GM12891 (cell line): Measurements from ENCODE around the gene SLC35F6.

ENCODE experiments used
- PAX5 ChIP-seq: IDR thresholded peaks from 2 replicates; pipeline ENCODE4 v1.6.1; 2011; ENCODE audit warnings: low read length, moderate library complexity, mild to moderate bottlenecking; ENCODE audit not compliant: insufficient read depth, severe bottlenecking
- POLR2A ChIP-seq: IDR thresholded peaks from 2 replicates; pipeline ENCODE4 v1.6.1; 2011; ENCODE audit warnings: low read depth, low read length, control low read depth
- POLR2AphosphoS5 ChIP-seq: IDR thresholded peaks from 2 replicates; pipeline ENCODE4 v1.6.1; 2011; ENCODE audit warnings: low read depth, low read length, control low read depth
- SPI1 ChIP-seq: IDR thresholded peaks from 2 replicates; pipeline ENCODE4 v1.6.1; 2011; ENCODE audit warnings: low read depth, low read length, control low read depth
- TAF1 ChIP-seq: IDR thresholded peaks from 2 replicates; pipeline ENCODE4 v1.6.1; 2011; ENCODE audit warnings: low read depth, low read length, control low read depth

DNA sequence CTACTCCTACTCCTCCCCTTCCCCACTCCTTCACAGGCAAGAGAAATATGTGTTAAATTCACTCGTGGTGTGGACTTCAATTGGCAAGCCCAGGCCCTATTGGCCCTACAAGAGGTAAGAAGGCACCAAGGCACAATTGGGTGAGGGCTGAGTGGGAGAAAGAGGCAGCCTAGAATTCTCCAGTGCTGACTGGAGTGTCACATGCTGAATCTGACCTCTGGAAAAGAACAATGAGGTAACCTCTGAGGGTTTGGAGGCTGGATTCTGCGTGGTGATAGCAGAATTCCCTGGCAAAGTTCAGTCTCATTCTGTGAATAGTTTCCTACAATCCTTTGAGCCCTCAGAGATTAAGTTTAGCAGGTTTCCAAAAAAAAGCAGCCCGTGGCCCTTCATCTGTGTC is 28.6 kb downstream of the SLC35F6 start:
- TF ChIP-seq POLR2AphosphoS5, result no peak
- TF ChIP-seq POLR2A, result no peak
- TF ChIP-seq SPI1, result no peak
- no peak for TF ChIP-seq PAX5
- no peak for TF ChIP-seq TAF1
